NCI-H1436 treated with DMSO at 0.1 percent for 48 hours (cell line): ENCODE results near the gene CCSER1.
"Not testable (repeated sequence)": the region's sequence is repeated elsewhere in the genome, so short reads cannot be mapped to it uniquely, and the experiment has no call there.

Source experiments
- DNase-seq: peaks from one replicate; lab custom pipeline; 2025; lab: John Stamatoyannopoulos, UW

CCSER1 gene

GRCh38 chr4:91592125-91592524 lies 1464.9 kb downstream of the CCSER1 start:
- DNase-seq = no peak

GRCh38 chr4:91596718-91597117 lies 1469.5 kb downstream of the CCSER1 start:
- no peak for DNase-seq

GRCh38 chr4:91598696-91599095 lies 1471.5 kb downstream of the CCSER1 start:
- DNase-seq = no peak

GRCh38 chr4:91600301-91600700 lies 1473.1 kb downstream of the CCSER1 start:
- DNase-seq = no peak

- no peak for DNase-seq
These were observed 1474.2 kb downstream of the CCSER1 start for GRCh38 chr4:91601401-91601800.

GRCh38 chr4:91611782-91612181 lies 1484.6 kb downstream of the CCSER1 start:
- no peak for DNase-seq

GRCh38 chr4:91620952-91621351 lies 1493.8 kb downstream of the CCSER1 start:
- no peak for DNase-seq

- no peak for DNase-seq
These were observed 1494.3 kb downstream of the CCSER1 start for GRCh38 chr4:91621446-91621845.

- DNase-seq = no peak
These were observed 1495.9 kb downstream of the CCSER1 start for GRCh38 chr4:91622925-91623602.

- DNase-seq = not testable (repeated sequence)
These were observed 1496.4 kb downstream of the CCSER1 start for GRCh38 chr4:91623603-91623967.

GRCh38 chr4:91630054-91630453 lies 1502.9 kb downstream of the CCSER1 start:
- DNase-seq = no peak

GRCh38 chr4:91630764-91631163 lies 1503.6 kb downstream of the CCSER1 start:
- DNase-seq = no peak

- no peak for DNase-seq
These were observed 1504.1 kb downstream of the CCSER1 start for GRCh38 chr4:91631335-91631734.

GRCh38 chr4:91636083-91636482 lies 1508.9 kb downstream of the CCSER1 start:
- no peak for DNase-seq
